GM12864 (cell line): Measurements from ENCODE around the gene HOXA10.

ENCODE experiments used
- DNase-seq: peaks from one replicate; pipeline ENCODE4 v3.0.0-alpha.2; 2011; ENCODE audit warnings: low read depth
- H3K4me3 ChIP-seq: 2 replicates; pipeline ENCODE4 v1.5.1; 2011; ENCODE audit warnings: mild to moderate bottlenecking, low read depth, low read length, control low read depth
- CTCF ChIP-seq: IDR thresholded peaks from 2 replicates; pipeline ENCODE4 v1.5.1; 2011; ENCODE audit warnings: low read depth, mild to moderate bottlenecking, moderate library complexity, low read length, control low read depth, inconsistent platforms; ENCODE audit errors: missing control alignments

HOXA10 gene

GRCh38 chr7:27161721-27162560 is 12.2 kb downstream of the HOXA10 start:
- no peak for DNase-seq
- H3K4me3 ChIP-seq, result no peak overlapping the region
- TF ChIP-seq CTCF, result no peak

- H3K4me3 ChIP-seq, result peak overlapping the region; percentile 63; the same call in 1 of the 2 replicates
- no peak for DNase-seq
- TF ChIP-seq CTCF, result no peak
Observed at GRCh38 chr7:27161214-27161720, 12.9 kb downstream of the HOXA10 start.

GRCh38 chr7:27160546-27161213 is 13.4 kb downstream of the HOXA10 start:
- H3K4me3 ChIP-seq, result peak overlapping the region; percentile 63

GRCh38 chr7:27160145-27160545 is 14.0 kb downstream of the HOXA10 start:
- H3K4me3 ChIP-seq, result peak overlapping the region; percentile 63; the same call in 1 of the 2 replicates
- TF ChIP-seq CTCF, result no peak
- no peak for DNase-seq

More at GRCh38 chr7:27160546-27161213, 13.4 kb downstream of the HOXA10 start:
- peak; percentile 51 for DNase-seq
- TF ChIP-seq CTCF, result peak; percentile 98

GRCh38 chr7:27159266-27160144 is 14.6 kb downstream of the HOXA10 start:
- H3K4me3 ChIP-seq, result no peak overlapping the region
- no peak for TF ChIP-seq CTCF
- DNase-seq, result no peak

GRCh38 chr7:27158436-27159265 is 15.5 kb downstream of the HOXA10 start:
- DNase-seq, result no peak

More at GRCh38 chr7:27158436-27159265, 15.5 kb downstream of the HOXA10 start:
- no peak for TF ChIP-seq CTCF
- no peak overlapping the region for H3K4me3 ChIP-seq
